ENCODE data around the gene NAT14. TPM values are rescaled to one million over a fixed set of nuclear protein-coding genes. Genes with fewer than 3 reads are reported as not detected.

Gene NAT14
- total and polyA plus RNA-seq, 4 experiments from 2014 or later, result 2.6 to 3.2 (median 2.9) TPM

GRCh38 chr19:55487924-55488687 is 3.1 kb downstream of the NAT14 start, which contains the start of gene SSC5D:
Gene SSC5D (plus strand): TSS chr19:55488436. CDS start chr19:55488590, 154 bp downstream.
- no peaks in the 10 kb centered on the region for H3K9me3 ChIP-seq (ENCODE audit: control insufficient read depth in 1 of 2, low read length in 2 of 2)
- H3K27ac Mint-ChIP-seq, result peak within 1 kb of the TSS in 6 of 7 donors; percentile 41 to 79 (median 72)
- intact Hi-C loops (cut with micrococcal nuclease), result no loop called here

GRCh38 chr19:55488986-55489710 is 4.2 kb downstream of the NAT14 start:
- H3K4me3 Mint-ChIP-seq, result no peak overlapping the region

More at GRCh38 chr19:55487924-55488687, 3.1 kb downstream of the NAT14 start, which contains the start of gene SSC5D:
- H3K4me3 ChIP-seq (ENCODE audit: low read length in 2 of 2), result no peak within 1 kb of the TSS
- Mint-ChIP-seq H3K4me3 (peak within 1 kb of the TSS in 2 of 8 donors; percentile 54 to 71), H3K36me3 (peaks cover 0 to 1% of the 10 kb centered on the region in 2 donors), H3K4me1 (peaks cover 3 to 11% (median 5%) of the 10 kb centered on the region in 4 donors), H3K27me3 (peaks cover 5 to 12% of the 10 kb centered on the region in 2 donors), H3K9me3 (no peaks in the 10 kb centered on the region)
- peaks cover 13% of the 10 kb centered on the region for H3K4me1 ChIP-seq (ENCODE audit: insufficient read depth, low read length)
- no peak within 1 kb of the TSS for H3K27ac ChIP-seq (ENCODE audit: low read depth, low read length)
- ChIA-PET CTCF (ENCODE audit: partially characterized antibody) (interaction anchor here (1.5 to 1.7 kb wide), 2 partner anchors 16 to 20 kb away, joined by 6 read pairs; no protein-coding TSS in a partner anchor), POLR2A (ENCODE audit: partially characterized antibody) (interaction anchor here (1.4 to 4.9 kb wide), 2 partner anchors 12 to 16 kb away, joined by 6 to 36 read pairs; partner anchors contain the start of gene ZNF628)
- no peaks in the 10 kb centered on the region for H3K36me3 ChIP-seq (ENCODE audit: insufficient read depth, low read length)
- H3K27me3 ChIP-seq (ENCODE audit: insufficient read depth, low read length), result no peaks in the 10 kb centered on the region
- DNase-seq, result no peak

DNA sequence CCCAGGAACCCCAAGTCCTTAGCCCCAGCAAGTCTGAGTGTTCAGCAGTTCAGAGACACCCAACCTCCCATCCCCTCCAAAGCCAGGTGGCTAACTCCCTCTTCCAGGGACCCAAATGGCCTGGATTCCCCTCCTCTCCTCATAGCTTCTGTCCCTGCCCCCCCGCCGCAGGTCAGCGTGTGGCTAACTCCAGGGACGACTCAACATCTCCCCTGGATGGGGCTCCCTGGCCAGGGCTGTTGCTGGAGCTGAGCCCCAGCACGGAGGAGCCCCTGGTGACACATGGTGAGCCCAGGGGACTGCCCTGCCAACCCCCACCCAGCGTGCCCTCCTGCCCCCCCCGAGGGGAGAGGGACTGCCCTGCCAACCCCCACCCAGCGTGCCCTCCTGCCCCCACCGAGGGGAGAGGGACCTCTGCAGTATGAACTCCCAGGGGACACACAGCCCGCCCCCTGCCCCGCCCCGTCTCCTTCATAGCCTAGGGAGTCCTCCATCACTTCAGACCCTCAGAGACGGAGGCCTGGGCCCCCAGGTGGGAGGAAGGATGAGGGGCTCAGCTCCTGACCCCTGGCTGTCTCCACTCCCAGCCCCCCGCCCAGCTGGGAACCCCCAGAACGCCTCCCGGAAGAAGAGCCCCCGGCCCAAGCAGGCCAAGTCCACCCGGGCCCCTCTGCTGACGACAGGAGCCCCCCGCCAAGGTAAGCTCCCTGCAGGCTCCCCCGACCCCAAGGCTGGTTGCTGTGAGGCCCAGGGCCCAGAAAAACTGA is 4.9 kb downstream of the NAT14 start:
- no peaks in the 10 kb centered on the region for H3K9me3 ChIP-seq (ENCODE audit: control insufficient read depth in 1 of 2, low read length in 2 of 2)
- no peak for DNase-seq
- H3K27me3 ChIP-seq (ENCODE audit: insufficient read depth, low read length), result no peaks in the 10 kb centered on the region
- H3K27ac Mint-ChIP-seq, result no peak overlapping the region
- peaks cover 5 to 13% of the 10 kb centered on the region in 2 donors for H3K27me3 Mint-ChIP-seq
- peaks cover 3 to 6% (median 6%) of the 10 kb centered on the region in 4 donors for H3K4me1 Mint-ChIP-seq
- CTCF ChIA-PET (ENCODE audit: partially characterized antibody), result interaction anchor here (3.3 kb wide), 1 partner anchor 14 kb away, joined by 19 read pairs; no protein-coding TSS in a partner anchor
- H3K36me3 Mint-ChIP-seq, result peaks cover 0 to 1% of the 10 kb centered on the region in 2 donors
- intact Hi-C loops (cut with micrococcal nuclease), result no loop called here
- no peak overlapping the region for H3K27ac ChIP-seq (ENCODE audit: low read depth, low read length)
- POLR2A ChIA-PET (ENCODE audit: partially characterized antibody), result no interaction called here
- no peak overlapping the region for H3K4me3 ChIP-seq (ENCODE audit: low read length in 2 of 2)
- H3K36me3 ChIP-seq (ENCODE audit: insufficient read depth, low read length), result no peaks in the 10 kb centered on the region
- no peaks in the 10 kb centered on the region for H3K9me3 Mint-ChIP-seq
- no peak overlapping the region for H3K4me3 Mint-ChIP-seq
- H3K4me1 ChIP-seq (ENCODE audit: insufficient read depth, low read length), result no peaks in the 10 kb centered on the region

More at GRCh38 chr19:55488986-55489710, 4.2 kb downstream of the NAT14 start:
- POLR2A ChIA-PET (ENCODE audit: partially characterized antibody), result no interaction called here
- no peak for DNase-seq
- Histone ChIP-seq H3K4me1 (ENCODE audit: insufficient read depth, low read length) (peaks cover 7% of the 10 kb centered on the region), H3K4me3 (ENCODE audit: low read length in 2 of 2) (no peak overlapping the region), H3K27me3 (ENCODE audit: insufficient read depth, low read length) (no peaks in the 10 kb centered on the region), H3K27ac (ENCODE audit: low read depth, low read length) (no peak overlapping the region), H3K9me3 (ENCODE audit: control insufficient read depth in 1 of 2, low read length in 2 of 2) (no peaks in the 10 kb centered on the region), H3K36me3 (ENCODE audit: insufficient read depth, low read length) (no peaks in the 10 kb centered on the region)
- Mint-ChIP-seq H3K4me1 (peaks cover 3 to 11% (median 5%) of the 10 kb centered on the region in 4 donors), H3K27me3 (peaks cover 5 to 13% of the 10 kb centered on the region in 2 donors), H3K36me3 (peaks cover 0 to 1% of the 10 kb centered on the region in 2 donors), H3K27ac (no peak overlapping the region), H3K9me3 (no peaks in the 10 kb centered on the region)
- CTCF ChIA-PET (ENCODE audit: partially characterized antibody), result no interaction called here
- intact Hi-C loops (cut with micrococcal nuclease), result no loop called here

DNA sequence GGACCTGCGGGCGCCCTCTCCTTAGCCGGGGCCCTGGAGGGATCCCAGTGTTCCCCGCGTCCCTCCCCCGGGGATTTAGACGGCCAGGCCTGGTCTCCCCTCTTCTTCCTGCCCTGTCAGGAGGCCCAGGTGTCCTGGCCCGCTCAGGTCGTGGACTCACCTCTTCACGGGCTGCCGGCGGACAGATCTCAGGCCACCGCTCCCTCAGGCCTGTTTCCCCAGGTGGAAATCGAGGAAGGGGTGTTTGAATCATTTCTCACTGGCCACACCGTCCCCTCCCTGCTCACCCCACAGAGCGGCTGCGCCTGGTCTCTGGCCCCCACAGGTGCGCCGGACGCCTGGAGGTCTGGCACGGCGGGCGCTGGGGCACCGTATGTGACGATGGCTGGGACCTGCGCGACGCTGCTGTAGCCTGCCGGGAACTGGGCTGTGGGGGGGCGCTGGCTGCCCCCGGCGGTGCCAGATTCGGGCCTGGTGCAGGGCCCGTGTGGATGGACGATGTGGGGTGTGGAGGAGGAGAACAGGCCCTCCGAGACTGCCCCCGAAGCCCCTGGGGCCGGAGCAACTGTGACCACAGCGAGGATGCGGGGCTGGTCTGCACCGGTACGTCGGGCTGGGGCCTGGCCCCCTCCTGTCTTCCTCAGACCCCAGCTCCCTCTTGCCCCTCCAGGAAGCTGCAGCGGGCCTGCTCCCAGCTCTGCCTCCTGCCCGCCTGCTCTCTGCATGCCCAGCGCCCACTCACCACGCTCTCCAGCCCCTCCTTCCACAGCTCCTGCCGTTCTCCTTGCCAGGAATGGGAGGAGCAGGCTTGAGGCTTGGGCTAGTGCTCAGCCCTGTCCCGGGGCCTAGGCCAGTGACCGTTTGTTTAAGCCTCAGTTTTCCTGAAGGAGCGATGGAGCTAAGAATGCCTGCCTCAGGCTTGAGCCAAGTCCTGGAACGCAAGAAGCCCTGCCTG is 5.8 kb downstream of the NAT14 start:
- no peak overlapping the region for H3K27ac ChIP-seq (ENCODE audit: low read depth, low read length)
- H3K36me3 Mint-ChIP-seq, result no peaks in the 10 kb centered on the region
- H3K27me3 ChIP-seq (ENCODE audit: insufficient read depth, low read length), result no peaks in the 10 kb centered on the region
- no peaks in the 10 kb centered on the region for H3K36me3 ChIP-seq (ENCODE audit: insufficient read depth, low read length)
- H3K4me3 Mint-ChIP-seq, result no peak overlapping the region
- intact Hi-C loops (cut with micrococcal nuclease), result no loop called here
- CTCF ChIA-PET (ENCODE audit: partially characterized antibody), result interaction anchor here (3.3 kb wide), 1 partner anchor 13 kb away, joined by 19 read pairs; no protein-coding TSS in a partner anchor
- no peaks in the 10 kb centered on the region for H3K9me3 Mint-ChIP-seq
- peaks cover 3 to 6% (median 5%) of the 10 kb centered on the region in 4 donors for H3K4me1 Mint-ChIP-seq
- POLR2A ChIA-PET (ENCODE audit: partially characterized antibody), result no interaction called here
- no peaks in the 10 kb centered on the region for H3K4me1 ChIP-seq (ENCODE audit: insufficient read depth, low read length)
- DNase-seq, result no peak
- H3K27ac Mint-ChIP-seq, result no peak overlapping the region
- H3K27me3 Mint-ChIP-seq, result peaks cover 5 to 14% of the 10 kb centered on the region in 2 donors
- H3K4me3 ChIP-seq (ENCODE audit: low read length in 2 of 2), result no peak overlapping the region
- H3K9me3 ChIP-seq (ENCODE audit: control insufficient read depth in 1 of 2, low read length in 2 of 2), result no peaks in the 10 kb centered on the region

GRCh38 chr19:55491546-55492360 is 6.8 kb downstream of the NAT14 start:
- DNase-seq, result no peak
- intact Hi-C loops (cut with micrococcal nuclease), result no loop called here
- Histone ChIP-seq H3K4me3 (ENCODE audit: low read length in 2 of 2) (no peak overlapping the region), H3K9me3 (ENCODE audit: control insufficient read depth in 1 of 2, low read length in 2 of 2) (no peaks in the 10 kb centered on the region), H3K27ac (ENCODE audit: low read depth, low read length) (no peak overlapping the region), H3K27me3 (ENCODE audit: insufficient read depth, low read length) (no peaks in the 10 kb centered on the region), H3K36me3 (ENCODE audit: insufficient read depth, low read length) (no peaks in the 10 kb centered on the region), H3K4me1 (ENCODE audit: insufficient read depth, low read length) (no peaks in the 10 kb centered on the region)
- Mint-ChIP-seq H3K27ac (peak overlapping the region in 2 of 7 donors; percentile 41 to 48), H3K27me3 (peaks cover 5 to 14% of the 10 kb centered on the region in 2 donors), H3K4me3 (no peak overlapping the region), H3K4me1 (peaks cover 0 to 2% (median 0%) of the 10 kb centered on the region in 4 donors), H3K9me3 (no peaks in the 10 kb centered on the region), H3K36me3 (no peaks in the 10 kb centered on the region)
- ChIA-PET POLR2A (ENCODE audit: partially characterized antibody) (no interaction called here), CTCF (ENCODE audit: partially characterized antibody) (interaction anchor here (1.2 to 3.3 kb wide), 2 partner anchors 12 to 24 kb away, joined by 3 to 19 read pairs; no protein-coding TSS in a partner anchor)
